ENCODE data around the gene SCRN2.

DNA sequence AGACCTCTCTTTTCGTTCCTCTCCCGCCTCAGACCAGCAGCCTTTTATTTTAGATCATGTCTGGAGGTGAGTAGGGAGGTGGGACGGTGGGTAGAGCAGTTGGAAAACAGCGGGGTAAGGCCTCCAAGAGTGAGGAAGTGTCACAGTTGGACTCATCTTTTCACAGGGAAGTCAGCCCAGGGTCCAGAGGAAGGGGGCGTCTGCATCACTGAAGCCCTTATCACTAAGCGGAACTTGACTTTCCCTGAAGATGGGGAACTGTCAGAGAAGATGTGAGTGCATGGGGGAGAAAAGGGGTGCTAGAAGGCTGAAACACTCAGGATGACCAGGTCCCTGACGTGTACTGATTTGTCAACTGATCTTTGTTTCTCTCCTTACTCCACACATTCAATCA lies 9.1 kb downstream of the SCRN2 start:
- TF ChIP-seq, protein P1, sequence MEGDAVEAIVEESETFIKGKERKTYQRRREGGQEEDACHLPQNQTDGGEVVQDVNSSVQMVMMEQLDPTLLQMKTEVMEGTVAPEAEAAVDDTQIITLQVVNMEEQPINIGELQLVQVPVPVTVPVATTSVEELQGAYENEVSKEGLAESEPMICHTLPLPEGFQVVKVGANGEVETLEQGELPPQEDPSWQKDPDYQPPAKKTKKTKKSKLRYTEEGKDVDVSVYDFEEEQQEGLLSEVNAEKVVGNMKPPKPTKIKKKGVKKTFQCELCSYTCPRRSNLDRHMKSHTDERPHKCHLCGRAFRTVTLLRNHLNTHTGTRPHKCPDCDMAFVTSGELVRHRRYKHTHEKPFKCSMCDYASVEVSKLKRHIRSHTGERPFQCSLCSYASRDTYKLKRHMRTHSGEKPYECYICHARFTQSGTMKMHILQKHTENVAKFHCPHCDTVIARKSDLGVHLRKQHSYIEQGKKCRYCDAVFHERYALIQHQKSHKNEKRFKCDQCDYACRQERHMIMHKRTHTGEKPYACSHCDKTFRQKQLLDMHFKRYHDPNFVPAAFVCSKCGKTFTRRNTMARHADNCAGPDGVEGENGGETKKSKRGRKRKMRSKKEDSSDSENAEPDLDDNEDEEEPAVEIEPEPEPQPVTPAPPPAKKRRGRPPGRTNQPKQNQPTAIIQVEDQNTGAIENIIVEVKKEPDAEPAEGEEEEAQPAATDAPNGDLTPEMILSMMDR (IDR thresholded peaks at IDR 0.05) = no peak
- no peak for TF ChIP-seq POLR2A (IDR thresholded peaks at IDR 0.05)
